ENCODE results near the gene MTIF3.

DNA sequence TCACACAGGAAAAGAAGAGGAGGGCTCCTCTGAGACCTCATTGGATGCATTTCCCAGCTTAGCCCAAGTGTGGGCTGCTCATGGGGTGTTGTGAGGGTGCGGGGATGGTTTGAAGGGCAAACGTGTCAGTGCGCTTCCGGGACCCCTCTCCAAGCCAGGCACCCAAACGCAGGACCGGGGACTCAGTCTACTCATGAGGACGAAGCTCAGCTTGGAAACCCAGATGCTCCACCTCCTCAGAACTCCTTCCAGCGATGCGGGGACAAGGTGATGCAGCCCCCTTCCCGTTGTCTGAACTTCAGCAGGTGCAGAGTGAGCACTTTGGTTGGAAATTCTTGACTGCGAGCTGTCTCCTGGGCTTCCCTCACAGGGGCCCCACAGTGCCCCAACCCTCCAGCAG is 33.1 kb upstream of the MTIF3 start:
- TF ChIP-seq, protein P1, sequence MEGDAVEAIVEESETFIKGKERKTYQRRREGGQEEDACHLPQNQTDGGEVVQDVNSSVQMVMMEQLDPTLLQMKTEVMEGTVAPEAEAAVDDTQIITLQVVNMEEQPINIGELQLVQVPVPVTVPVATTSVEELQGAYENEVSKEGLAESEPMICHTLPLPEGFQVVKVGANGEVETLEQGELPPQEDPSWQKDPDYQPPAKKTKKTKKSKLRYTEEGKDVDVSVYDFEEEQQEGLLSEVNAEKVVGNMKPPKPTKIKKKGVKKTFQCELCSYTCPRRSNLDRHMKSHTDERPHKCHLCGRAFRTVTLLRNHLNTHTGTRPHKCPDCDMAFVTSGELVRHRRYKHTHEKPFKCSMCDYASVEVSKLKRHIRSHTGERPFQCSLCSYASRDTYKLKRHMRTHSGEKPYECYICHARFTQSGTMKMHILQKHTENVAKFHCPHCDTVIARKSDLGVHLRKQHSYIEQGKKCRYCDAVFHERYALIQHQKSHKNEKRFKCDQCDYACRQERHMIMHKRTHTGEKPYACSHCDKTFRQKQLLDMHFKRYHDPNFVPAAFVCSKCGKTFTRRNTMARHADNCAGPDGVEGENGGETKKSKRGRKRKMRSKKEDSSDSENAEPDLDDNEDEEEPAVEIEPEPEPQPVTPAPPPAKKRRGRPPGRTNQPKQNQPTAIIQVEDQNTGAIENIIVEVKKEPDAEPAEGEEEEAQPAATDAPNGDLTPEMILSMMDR (IDR thresholded peaks at IDR 0.05; ENCODE audit: insufficient read depth, low read depth, low read length) = no peak
- TF ChIP-seq EZH2 (IDR thresholded peaks at IDR 0.05; ENCODE audit: insufficient read depth, low read length) = no peak

Data from astrocyte (in vitro differentiated cells and primary cell).